ENCODE measurements around the gene LPIN1. TPM values are rescaled to one million over a fixed set of nuclear protein-coding genes. Genes with fewer than 3 reads are reported as not detected.

LPIN1 gene
- total and polyA plus RNA-seq, 2 of the 13 experiments (the other 11 are each of a cell fraction or from before 2014, with no cell fraction given), result 9.7 to 19.4 TPM

- TF ChIP-seq MXI1 (IDR thresholded peaks at IDR 0.05; ENCODE audit: borderline replicate concordance, low read depth, low read length) (no peak), KMT2B (CRISPR knock-in tag; IDR thresholded peaks at IDR 0.05) (no peak), ZNF75D (CRISPR knock-in tag; IDR thresholded peaks at IDR 0.05; ENCODE audit: borderline replicate concordance) (no peak), ZNF335 (CRISPR knock-in tag; IDR thresholded peaks at IDR 0.05) (no peak), BRCA1 (CRISPR knock-in tag; IDR thresholded peaks at IDR 0.05) (no peak), ZNF740 (CRISPR knock-in tag; IDR thresholded peaks at IDR 0.05) (no peak), ZNF879 (CRISPR knock-in tag; IDR thresholded peaks at IDR 0.05) (no peak), ZNF138 (CRISPR knock-in tag; IDR thresholded peaks at IDR 0.05; ENCODE audit: low read depth) (no peak), RBM39 (IDR thresholded peaks at IDR 0.05; ENCODE audit: low read depth, low read length, poor library complexity, severe bottlenecking) (no peak)
Measured at GRCh38 chr2:11766016-11766415, 19.6 kb downstream of the LPIN1 start (continued).

GRCh38 chr2:11767779-11768178 is 21.3 kb downstream of the LPIN1 start:
- Histone ChIP-seq H2AFZ (ENCODE audit: low read length) (no peak overlapping the region), H3K27ac (ENCODE audit: extremely low read length, insufficient read depth, low read length) (no peak overlapping the region), H3K4me1 (ENCODE audit: insufficient read depth, low read length) (peaks cover 8% of the 10 kb centered on the region), H3K4me2 (ENCODE audit: low read depth, low read length) (no peak overlapping the region), H4K20me1 (ENCODE audit: insufficient read depth, low read length) (peaks cover 6% of the 10 kb centered on the region; the same call in 1 of the 2 replicates), H3K27me3 (ENCODE audit: control insufficient read depth in 1 of 2, insufficient read depth in 2 of 2, low read length in 2 of 2) (no peaks in the 10 kb centered on the region), H3K79me2 (ENCODE audit: insufficient read depth, low read length) (no peaks in the 10 kb centered on the region), H3K36me3 (replicated peaks in 1 of 2; ENCODE audit: control insufficient read depth in 1 of 2, insufficient read depth in 2 of 2, low read length in 2 of 2) (peaks cover 2 to 49% of the 10 kb centered on the region in 2 experiments; a peak in 4 of 5 replicates), H3K4me3 (replicated peaks in 1 of 3; ENCODE audit: insufficient read depth in 1 of 3, low read depth in 2 of 3, low read length in 3 of 3) (no peak overlapping the region), H3K9ac (ENCODE audit: insufficient read depth, low read depth, low read length) (no peak overlapping the region), H3K9me3 (ENCODE audit: low read length) (no peaks in the 10 kb centered on the region)
- TF ChIP-seq ZNF546 (CRISPR knock-in tag; conservative IDR thresholded peaks at IDR 0.05), result no peak
- TF ChIP-seq HNF4G (IDR thresholded peaks at IDR 0.05; ENCODE audit: borderline replicate concordance, low read depth, low read length), result no peak
- no peak for TF ChIP-seq HNF4G (CRISPR knock-in tag; IDR thresholded peaks at IDR 0.05; ENCODE audit: borderline replicate concordance, low read depth)
- TF ChIP-seq ATF4 (CRISPR knock-in tag; IDR thresholded peaks at IDR 0.05), result no peak
- no peak for TF ChIP-seq ZIK1 (CRISPR knock-in tag; IDR thresholded peaks at IDR 0.05; ENCODE audit: borderline replicate concordance, low read depth)
- no peak for TF ChIP-seq NFYB (CRISPR knock-in tag; IDR thresholded peaks at IDR 0.05)
- TF ChIP-seq RARA (CRISPR knock-in tag; IDR thresholded peaks at IDR 0.05), result no peak
- TF ChIP-seq ZNF614 (CRISPR knock-in tag; IDR thresholded peaks at IDR 0.05; ENCODE audit: borderline replicate concordance), result no peak
- TF ChIP-seq ZBTB4 (CRISPR knock-in tag; IDR thresholded peaks at IDR 0.05; ENCODE audit: borderline replicate concordance), result no peak
- no peak for TF ChIP-seq TEAD2 (CRISPR knock-in tag; IDR thresholded peaks at IDR 0.05)
- TF ChIP-seq ZNF296 (CRISPR knock-in tag; conservative IDR thresholded peaks at IDR 0.05), result no peak
- CTCF ChIA-PET (ENCODE audit: low intra/inter-chr PET ratio, low total read pairs), result no interaction called here
- in situ Hi-C loops (cut with HindIII; ENCODE audit: extremely low pct_ligation_motif_present, low pct_unique_long_range_greater_than_20kb) (no loop called here), intact Hi-C loops (cut with micrococcal nuclease; ENCODE audit: unreplicated experiment) (no loop called here)
- 98% methylated on average over 7 of the region's 7 CpGs for WGBS (ENCODE audit: low lambda C conversion rate)
- ATAC-seq (no peak), DNase-seq (ENCODE audit: low spot score) (no peak), FAIRE-seq (no peak)
- no TSS peak for BruUV-seq (replicated peaks)
- POLR2A ChIA-PET, result no interaction called here
